ENCODE data around the gene NAP1L1.

GRCh38 chr12:76080729-76081415 is 3.6 kb downstream of the NAP1L1 start:
- TF ChIP-seq REST (IDR thresholded peaks at IDR 0.05; ENCODE audit: insufficient read depth in 1 of 2, low read depth in 2 of 2, low read length in 1 of 2), result no peak
- peak; percentile 52 for TF ChIP-seq CTCF (IDR thresholded peaks at IDR 0.05)

Data from Panc1 (cell line).